GM12874 (cell line): ENCODE measurements around the gene LRRFIP2.

ENCODE experiments used
- CTCF ChIP-seq: IDR thresholded peaks from 2 replicates; pipeline ENCODE4 v1.5.1; 2011; ENCODE audit warnings: low read depth, mild to moderate bottlenecking, control low read depth, low read length, moderate library complexity; ENCODE audit not compliant: insufficient read depth

LRRFIP2 gene

GRCh38 chr3:37097776-37098175 is 76.6 kb downstream of the LRRFIP2 start:
- TF ChIP-seq CTCF = no peak

- no peak for TF ChIP-seq CTCF
Measured at GRCh38 chr3:37096975-37097374, 77.4 kb downstream of the LRRFIP2 start.

- no peak for TF ChIP-seq CTCF
Measured at GRCh38 chr3:37096288-37096687, 78.1 kb downstream of the LRRFIP2 start.

GRCh38 chr3:37094636-37095035 is 79.7 kb downstream of the LRRFIP2 start:
- TF ChIP-seq CTCF = no peak

GRCh38 chr3:37093481-37093880 is 80.9 kb downstream of the LRRFIP2 start:
- TF ChIP-seq CTCF = no peak

GRCh38 chr3:37092484-37092883 is 81.9 kb downstream of the LRRFIP2 start:
- no peak for TF ChIP-seq CTCF

- no peak for TF ChIP-seq CTCF
Measured at GRCh38 chr3:37087870-37088269, 86.5 kb downstream of the LRRFIP2 start.

- TF ChIP-seq CTCF = no peak
Measured at GRCh38 chr3:37086918-37087317, 87.5 kb downstream of the LRRFIP2 start.
